GM12864 (cell line): ENCODE data around the gene FAM221B.

ENCODE experiments used
- DNase-seq: peaks from one replicate; pipeline ENCODE4 v3.0.0-alpha.2; 2011; ENCODE audit warnings: low read depth
- H3K4me3 ChIP-seq: 2 replicates; pipeline ENCODE4 v1.5.1; 2011; ENCODE audit warnings: mild to moderate bottlenecking, low read depth, low read length, control low read depth
- TF ChIP-seq, protein P1 (sequence below): IDR thresholded peaks from 2 replicates; pipeline ENCODE4 v1.5.1; 2011; ENCODE audit warnings: low read depth, mild to moderate bottlenecking, moderate library complexity, low read length, control low read depth, inconsistent platforms; ENCODE audit errors: missing control alignments

The FAM221B gene

DNA sequence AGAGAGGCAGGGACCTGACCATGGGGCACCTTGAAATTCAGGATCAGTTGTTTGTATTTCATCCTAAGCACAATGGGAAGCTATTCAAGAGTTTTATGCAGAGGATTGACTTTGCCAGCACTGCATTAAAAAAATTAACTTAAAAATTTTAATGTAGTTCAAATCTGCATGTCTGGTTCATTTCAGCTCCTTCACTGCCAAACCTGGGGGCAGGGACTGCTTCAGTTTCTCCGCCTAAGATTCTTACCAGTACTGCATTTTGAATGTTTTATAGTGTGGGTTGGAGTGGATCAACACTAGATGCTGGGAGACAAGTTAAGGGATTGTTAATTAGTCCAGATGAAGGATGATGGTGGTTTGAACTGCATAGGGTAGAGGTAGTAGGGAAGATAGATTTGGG lies 58.8 kb downstream of the FAM221B start:
- TF ChIP-seq, protein P1, sequence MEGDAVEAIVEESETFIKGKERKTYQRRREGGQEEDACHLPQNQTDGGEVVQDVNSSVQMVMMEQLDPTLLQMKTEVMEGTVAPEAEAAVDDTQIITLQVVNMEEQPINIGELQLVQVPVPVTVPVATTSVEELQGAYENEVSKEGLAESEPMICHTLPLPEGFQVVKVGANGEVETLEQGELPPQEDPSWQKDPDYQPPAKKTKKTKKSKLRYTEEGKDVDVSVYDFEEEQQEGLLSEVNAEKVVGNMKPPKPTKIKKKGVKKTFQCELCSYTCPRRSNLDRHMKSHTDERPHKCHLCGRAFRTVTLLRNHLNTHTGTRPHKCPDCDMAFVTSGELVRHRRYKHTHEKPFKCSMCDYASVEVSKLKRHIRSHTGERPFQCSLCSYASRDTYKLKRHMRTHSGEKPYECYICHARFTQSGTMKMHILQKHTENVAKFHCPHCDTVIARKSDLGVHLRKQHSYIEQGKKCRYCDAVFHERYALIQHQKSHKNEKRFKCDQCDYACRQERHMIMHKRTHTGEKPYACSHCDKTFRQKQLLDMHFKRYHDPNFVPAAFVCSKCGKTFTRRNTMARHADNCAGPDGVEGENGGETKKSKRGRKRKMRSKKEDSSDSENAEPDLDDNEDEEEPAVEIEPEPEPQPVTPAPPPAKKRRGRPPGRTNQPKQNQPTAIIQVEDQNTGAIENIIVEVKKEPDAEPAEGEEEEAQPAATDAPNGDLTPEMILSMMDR = no peak

GRCh38 chr9:35767458-35767857 lies 61.1 kb downstream of the FAM221B start:
- no peak for DNase-seq
- TF ChIP-seq, protein P1 = no peak
- H3K4me3 ChIP-seq = no peak overlapping the region

More for the DNA sequence above, 58.8 kb downstream of the FAM221B start:
- no peak for DNase-seq
- no peak overlapping the region for H3K4me3 ChIP-seq

DNA sequence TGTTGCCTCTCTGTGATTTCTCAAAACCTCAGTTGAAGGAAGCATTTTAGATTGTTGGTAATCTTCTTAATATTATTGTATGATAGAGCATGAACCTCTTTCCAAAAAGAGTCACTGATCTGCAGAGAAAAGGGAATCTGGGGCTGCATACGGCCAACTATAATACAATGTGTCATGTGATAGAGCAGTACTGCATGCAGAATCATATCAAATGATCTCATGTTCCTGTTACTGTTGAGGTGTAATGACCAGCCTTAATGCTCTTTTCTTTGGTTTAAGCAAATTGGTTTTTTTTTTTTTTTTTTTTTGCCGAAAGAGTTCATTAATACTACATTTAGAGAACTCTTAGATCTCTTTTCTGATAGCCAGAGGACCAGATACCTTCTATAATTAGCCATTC lies 61.5 kb downstream of the FAM221B start:
- no peak overlapping the region for H3K4me3 ChIP-seq
- TF ChIP-seq, protein P1 = no peak
- no peak for DNase-seq
